ENCODE data around the gene SFXN3.

Gene SFXN3, protein sequence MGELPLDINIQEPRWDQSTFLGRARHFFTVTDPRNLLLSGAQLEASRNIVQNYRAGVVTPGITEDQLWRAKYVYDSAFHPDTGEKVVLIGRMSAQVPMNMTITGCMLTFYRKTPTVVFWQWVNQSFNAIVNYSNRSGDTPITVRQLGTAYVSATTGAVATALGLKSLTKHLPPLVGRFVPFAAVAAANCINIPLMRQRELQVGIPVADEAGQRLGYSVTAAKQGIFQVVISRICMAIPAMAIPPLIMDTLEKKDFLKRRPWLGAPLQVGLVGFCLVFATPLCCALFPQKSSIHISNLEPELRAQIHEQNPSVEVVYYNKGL

GRCh38 chr10:101031128-101031795 is at the start of gene SFXN3, which contains the start of gene PDZD7:
TSS of gene SFXN3 (plus strand) at chr10:101031234. CDS start at chr10:101034695, 3,461 bp downstream.
TSS of gene PDZD7 (minus strand) at chr10:101031129. CDS start at chr10:101030219, 910 bp downstream.
- peak; percentile 96 for DNase-seq

DNA sequence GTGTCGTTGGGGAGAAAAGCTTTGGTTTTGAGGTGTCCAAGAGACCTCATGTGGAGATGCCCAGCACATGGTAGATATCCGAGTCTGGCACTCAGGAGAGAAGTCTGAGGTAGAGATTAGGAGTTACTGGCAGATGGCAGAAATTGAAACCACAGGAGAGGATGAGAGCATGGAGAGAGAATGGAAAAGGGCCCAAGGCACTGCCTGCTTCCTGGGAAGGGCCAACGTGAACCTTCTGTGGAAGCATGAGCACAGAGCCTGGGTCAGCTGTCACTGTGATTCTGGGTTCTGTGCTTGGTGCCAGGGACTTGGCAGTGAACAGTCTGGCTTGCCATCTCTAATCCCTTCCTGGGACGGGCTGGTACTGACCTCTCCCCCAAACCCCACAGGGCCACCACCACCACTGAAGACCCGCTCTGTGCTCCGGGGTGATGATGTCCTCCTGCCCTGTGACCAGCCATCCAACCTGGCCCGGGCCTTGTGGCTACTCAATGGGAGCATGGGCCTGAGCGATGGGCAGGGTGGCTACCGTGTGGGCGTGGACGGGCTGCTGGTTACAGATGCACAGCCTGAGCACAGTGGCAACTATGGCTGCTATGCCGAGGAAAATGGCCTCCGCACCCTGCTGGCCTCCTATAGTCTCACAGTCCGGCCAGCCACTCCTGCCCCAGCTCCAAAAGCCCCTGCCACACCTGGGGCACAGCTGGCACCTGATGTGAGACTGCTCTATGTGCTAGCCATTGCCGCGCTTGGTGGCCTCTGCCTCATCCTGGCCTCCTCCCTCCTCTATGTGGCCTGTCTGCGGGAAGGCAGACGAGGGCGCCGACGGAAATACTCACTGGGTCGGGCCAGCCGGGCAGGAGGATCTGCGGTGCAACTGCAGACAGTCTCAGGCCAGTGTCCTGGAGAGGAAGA is 47.9 kb upstream of the SFXN3 start:
- no peak for DNase-seq

DNA sequence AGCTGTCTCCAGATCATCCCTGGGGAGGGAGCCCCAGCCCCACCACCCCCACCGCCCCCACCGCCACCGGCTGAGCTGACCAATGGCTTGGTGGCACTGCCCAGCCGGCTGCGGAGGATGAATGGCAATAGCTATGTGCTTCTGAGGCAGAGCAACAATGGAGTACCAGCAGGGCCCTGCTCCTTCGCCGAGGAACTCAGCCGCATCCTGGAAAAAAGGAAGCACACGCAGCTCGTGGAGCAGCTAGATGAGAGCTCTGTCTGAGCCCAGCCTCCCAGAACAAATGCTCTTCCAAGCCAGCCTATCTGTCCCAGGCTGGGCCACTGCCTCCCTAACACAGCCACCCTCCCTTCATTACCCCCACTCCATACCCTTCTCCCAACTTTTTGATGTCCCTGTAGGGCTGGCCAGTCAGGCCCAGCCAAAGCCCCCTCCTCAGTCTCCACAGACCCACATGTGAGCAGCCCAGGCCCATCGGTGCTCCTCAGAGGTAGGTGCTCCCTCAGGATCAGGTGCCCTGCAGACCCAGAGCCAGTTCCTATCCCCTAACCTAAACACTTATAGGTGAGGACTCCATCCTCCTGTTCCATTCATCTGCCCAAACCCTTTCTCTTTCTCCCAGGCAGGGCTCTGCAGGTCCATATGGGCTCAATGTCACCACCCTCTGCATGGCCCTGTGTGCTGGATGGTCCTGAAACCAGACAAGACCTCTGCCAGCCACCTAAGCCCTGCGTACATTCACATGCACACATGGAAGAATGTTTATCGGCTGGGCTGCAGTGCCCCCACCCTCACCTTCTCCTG is 47.0 kb upstream of the SFXN3 start:
- no peak for DNase-seq

DNA sequence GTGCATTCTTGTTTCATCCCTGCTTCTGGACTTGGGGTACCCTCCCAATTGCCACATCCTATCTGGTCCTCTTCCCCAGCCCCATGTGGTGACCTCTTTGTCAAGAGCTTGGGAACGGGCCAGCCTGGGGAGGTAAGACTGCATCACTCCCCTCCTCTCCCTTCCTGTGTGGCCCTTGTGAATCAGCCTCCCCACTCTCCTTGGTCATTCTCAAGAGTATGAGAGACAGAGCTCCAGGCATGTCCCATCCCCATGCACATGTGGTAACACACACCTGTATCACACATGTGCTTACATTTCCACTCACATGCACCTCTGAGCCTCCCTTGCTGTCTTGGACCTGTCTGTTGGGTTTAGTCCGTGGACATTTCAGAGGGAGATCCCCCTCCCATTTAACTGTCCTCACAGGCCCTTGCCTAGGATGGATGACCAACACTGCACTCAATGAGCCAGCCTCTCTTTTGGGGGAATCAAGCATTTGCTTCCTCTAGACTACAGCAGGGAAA is 46.3 kb upstream of the SFXN3 start:
- DNase-seq, result no peak

DNA sequence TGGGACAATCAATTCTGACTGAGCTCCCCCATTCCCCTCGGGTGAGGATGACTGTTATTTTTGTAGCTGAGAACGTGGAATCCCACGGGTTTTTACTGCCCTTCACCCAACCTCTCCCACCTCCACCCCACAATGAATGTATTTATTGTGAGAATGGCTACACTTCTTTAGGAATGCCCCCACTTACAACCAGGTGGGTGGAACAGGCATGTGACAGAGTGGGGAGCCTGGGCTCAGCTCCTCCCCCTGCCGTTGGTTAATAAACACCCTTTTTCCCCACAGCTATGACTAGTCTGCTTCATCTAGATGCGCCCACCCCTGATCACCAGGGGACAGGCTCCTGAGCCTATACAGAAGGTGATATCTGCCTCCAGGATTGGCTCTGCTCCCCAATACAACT is 45.7 kb upstream of the SFXN3 start:
- DNase-seq, result no peak

DNA sequence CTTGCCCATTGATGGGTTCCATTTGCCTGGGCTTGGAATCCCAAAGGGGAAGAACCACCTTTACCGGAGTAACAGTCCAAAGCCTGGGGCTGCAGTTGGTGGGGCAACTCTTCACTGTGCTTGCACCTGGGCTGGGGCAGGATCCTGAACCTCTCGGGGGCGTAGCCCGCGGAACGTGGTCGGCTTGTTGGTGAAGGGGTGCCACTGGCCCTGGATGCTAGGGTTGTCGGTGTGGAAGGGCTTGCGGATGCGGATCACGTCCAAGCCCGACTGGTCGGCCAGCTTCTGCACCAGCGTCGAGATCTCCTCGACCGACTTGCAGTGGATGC is 44.4 kb upstream of the SFXN3 start:
- DNase-seq, result no peak

- peak; percentile 84 for DNase-seq
Measured at GRCh38 chr10:100986952-100987684, 43.9 kb upstream of the SFXN3 start, which contains the start of the genes MRPL43 and TWNK. TSS of gene MRPL43 (minus strand) at chr10:100987497. CDS start at chr10:100987443, 54 bp downstream. TSS of gene TWNK (plus strand) at chr10:100987543. CDS start at chr10:100988211, 668 bp downstream.

DNA sequence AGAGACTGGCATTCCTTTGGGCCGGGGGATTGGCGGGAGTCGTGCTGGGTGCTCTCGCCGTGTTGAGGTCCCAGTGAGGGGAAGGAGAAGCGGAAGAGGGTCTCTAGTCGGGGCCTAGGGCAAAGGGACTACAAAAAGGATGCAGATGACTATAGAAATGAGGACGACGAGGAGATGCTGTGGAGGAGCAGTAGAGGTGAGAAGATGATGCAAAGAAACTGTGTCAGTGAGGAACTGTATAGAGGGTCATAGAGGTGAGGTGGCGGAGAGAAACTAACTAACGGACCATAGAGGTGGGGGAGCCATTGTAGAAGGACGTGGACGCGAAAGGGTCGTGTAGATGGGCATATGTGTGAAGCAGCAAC is 43.4 kb upstream of the SFXN3 start:
- no peak for DNase-seq

DNA sequence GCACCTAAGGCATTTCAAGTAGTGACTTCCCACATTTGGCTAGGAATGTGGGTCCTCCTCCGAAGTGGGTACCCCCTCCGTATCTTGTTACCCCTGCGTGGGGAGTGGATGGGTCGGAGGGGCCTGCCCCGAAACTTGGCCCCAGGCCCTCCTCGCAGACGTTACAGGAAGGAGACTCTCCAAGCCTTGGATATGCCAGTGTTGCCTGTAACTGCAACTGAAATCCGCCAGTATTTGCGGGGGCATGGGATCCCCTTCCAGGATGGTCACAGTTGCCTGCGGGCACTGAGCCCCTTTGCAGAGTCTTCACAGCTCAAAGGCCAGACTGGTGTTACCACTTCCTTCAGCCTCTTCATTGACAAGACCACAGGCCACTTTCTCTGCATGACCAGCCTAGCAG is 42.9 kb upstream of the SFXN3 start:
- DNase-seq, result no peak

DNA sequence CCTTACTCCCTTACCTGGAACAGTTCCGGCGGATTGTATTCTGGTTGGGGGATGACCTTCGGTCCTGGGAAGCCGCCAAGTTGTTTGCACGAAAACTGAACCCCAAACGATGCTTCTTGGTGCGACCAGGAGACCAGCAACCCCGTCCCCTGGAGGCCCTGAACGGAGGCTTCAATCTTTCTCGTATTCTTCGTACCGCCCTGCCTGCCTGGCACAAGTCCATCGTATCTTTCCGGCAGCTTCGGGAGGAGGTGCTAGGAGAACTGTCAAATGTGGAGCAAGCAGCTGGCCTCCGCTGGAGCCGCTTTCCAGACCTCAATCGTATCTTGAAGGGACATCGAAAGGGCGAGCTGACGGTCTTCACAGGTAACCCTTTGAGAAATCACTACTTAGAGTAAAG is 41.9 kb upstream of the SFXN3 start:
- DNase-seq, result no peak

- DNase-seq, result no peak
Measured at GRCh38 chr10:100993986-100994708, 36.9 kb upstream of the SFXN3 start.

GRCh38 chr10:100995181-100995580 is 35.9 kb upstream of the SFXN3 start:
- DNase-seq, result no peak

- DNase-seq, result peak; percentile 32
Measured at GRCh38 chr10:100996678-100997359, 34.2 kb upstream of the SFXN3 start.

GRCh38 chr10:100997360-100998182 is 33.5 kb upstream of the SFXN3 start:
- peak; percentile 69 for DNase-seq

- peak; percentile 63 for DNase-seq
Measured at GRCh38 chr10:100998183-100998990, 32.6 kb upstream of the SFXN3 start.

- DNase-seq, result peak; percentile 81
Measured at GRCh38 chr10:100998991-100999741, 31.9 kb upstream of the SFXN3 start.

- DNase-seq, result no peak
Measured at GRCh38 chr10:100999742-101000126, 31.3 kb upstream of the SFXN3 start, which contains the start of gene LZTS2. TSS of gene LZTS2 (plus strand) at chr10:100999808. CDS start at chr10:101002539, 2,731 bp downstream.
